Measurements from ENCODE around the gene EXPH5. TPM values are rescaled to one million over a fixed set of nuclear protein-coding genes. Genes with fewer than 3 reads are reported as not detected.

EXPH5 gene
- total and polyA plus RNA-seq, 12 donors = 0.10 to 8.4 (median 1.3) TPM

DNA sequence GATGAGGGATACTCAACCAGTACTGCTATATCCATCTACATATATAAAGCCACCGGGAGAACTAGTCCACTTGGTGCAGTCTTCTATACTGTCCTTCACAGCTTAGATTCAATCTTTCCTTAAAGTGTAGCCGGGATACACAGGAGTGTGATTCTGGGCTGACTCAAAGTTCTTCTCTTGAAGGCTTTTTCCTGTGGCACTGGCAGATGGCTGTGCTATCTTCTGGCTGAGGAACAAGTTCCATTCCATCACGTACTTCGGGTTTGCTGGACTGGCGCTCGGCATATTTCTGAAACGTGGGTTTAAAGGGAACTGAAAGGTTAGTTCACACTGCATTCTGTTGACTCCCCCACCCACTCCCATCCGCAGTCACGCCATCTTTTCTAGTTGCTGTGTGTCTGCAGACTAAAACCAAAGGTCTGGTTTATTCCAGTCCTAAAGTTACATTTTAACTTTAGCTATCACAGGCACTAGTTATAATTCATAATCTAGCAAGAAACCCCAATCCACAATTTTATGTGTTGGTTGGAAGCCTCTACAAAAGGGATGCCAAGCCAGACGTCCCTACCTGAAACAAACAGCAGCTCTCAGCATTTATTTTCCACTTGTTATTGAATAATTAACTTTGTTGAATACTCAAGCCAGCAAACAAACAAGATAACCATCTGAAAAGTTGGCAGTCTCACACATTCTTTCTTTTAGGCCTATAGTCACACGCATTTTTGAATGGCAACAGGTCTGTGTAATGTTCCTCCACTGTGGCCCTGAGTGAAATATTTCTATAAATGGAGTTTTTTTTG lies 118.7 kb downstream of the EXPH5 start:
- Histone ChIP-seq H3K4me1 (peaks cover 0 to 8% (median 0%) of the 10 kb centered on the region in 9 donors), H3K9me3 (no peaks in the 10 kb centered on the region), H3K27me3 (no peaks in the 10 kb centered on the region), H3K36me3 (peaks cover 0 to 73% (median 15%) of the 10 kb centered on the region in 9 donors), H3K4me3 (no peak overlapping the region), H3K27ac (peak overlapping the region in 8 of 10 donors; percentile 15 to 67 (median 43))
- WGBS, 2 donors = 59 to 68% methylated on average over 11 of the region's 11 CpGs
- ATAC-seq (peak; percentile 20 to 85 (median 69)), DNase-seq (no peak)
- TF ChIP-seq, protein P1, sequence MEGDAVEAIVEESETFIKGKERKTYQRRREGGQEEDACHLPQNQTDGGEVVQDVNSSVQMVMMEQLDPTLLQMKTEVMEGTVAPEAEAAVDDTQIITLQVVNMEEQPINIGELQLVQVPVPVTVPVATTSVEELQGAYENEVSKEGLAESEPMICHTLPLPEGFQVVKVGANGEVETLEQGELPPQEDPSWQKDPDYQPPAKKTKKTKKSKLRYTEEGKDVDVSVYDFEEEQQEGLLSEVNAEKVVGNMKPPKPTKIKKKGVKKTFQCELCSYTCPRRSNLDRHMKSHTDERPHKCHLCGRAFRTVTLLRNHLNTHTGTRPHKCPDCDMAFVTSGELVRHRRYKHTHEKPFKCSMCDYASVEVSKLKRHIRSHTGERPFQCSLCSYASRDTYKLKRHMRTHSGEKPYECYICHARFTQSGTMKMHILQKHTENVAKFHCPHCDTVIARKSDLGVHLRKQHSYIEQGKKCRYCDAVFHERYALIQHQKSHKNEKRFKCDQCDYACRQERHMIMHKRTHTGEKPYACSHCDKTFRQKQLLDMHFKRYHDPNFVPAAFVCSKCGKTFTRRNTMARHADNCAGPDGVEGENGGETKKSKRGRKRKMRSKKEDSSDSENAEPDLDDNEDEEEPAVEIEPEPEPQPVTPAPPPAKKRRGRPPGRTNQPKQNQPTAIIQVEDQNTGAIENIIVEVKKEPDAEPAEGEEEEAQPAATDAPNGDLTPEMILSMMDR (IDR thresholded peaks at IDR 0.05) = no peak
- intact Hi-C loops (cut with DNase I) = no loop called here

DNA sequence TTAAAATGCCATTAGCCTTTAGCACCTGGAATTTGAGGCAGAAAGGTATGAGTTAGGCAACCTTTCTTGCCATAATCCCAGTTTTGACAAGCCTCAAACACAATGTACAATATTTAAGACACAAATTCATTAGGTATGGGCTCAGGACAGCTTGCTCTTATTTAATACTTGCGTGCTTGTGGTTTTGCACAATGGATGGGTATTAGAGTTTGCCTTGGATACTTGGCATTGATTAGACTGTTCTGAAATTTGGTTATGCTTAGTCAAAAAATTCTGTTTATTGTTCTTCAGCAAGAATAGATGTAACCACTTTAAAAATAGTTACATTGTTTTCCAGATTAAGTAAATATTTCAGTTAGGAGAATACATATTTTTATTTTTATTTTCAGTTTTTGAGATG lies 120.9 kb downstream of the EXPH5 start:
- WGBS, 2 donors = 100% methylated on average over 1 of the region's 1 CpG
- no peak for ATAC-seq
- TF ChIP-seq, protein P1 (IDR thresholded peaks at IDR 0.05) = no peak

DNA sequence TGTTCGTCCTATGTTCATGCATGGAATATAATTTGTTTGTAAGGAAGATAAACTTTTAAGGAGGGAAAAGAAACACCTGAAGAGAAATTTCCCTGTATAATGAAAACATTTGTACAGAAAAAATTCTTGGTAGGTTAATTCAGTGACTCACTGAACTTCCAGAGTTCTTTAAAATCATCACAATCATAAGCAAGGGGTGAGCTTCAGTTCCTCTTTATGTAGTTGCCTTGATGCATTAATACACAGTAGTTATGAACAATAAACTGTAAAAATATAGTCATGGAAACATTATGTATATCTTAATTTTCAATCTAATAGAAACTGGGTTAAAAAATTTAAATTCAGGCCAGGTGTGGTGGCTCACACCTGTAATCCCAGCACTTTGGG lies 125.1 kb downstream of the EXPH5 start:
- peaks cover 0 to 22% (median 8%) of the 10 kb centered on the region in 9 donors for H3K4me1 ChIP-seq
- H3K27me3 ChIP-seq = no peaks in the 10 kb centered on the region
- intact Hi-C loops (cut with DNase I) = loop anchor here in 6 of 10 donors (5.0 to 10.0 kb wide), 6 partner anchors 176 to 344 kb away; partner anchors contain the start of genes ACAT1 (in 1 of the 6), ATM (in 1 of the 6), DDX10 (in 1 of the 6) and NPAT (in 1 of the 6)
- no peaks in the 10 kb centered on the region for H3K9me3 ChIP-seq
- 51 to 57% methylated on average over 1 of the region's 1 CpG for WGBS, 2 donors
- ATAC-seq (no peak), DNase-seq (no peak)
- H3K27ac ChIP-seq = peak overlapping the region in 7 of 10 donors; percentile 97 to 99 (median 98)
- TF ChIP-seq, protein P1 (IDR thresholded peaks at IDR 0.05) = no peak
- peaks cover 0 to 9% (median 0%) of the 10 kb centered on the region in 9 donors for H3K36me3 ChIP-seq
- no peak overlapping the region for H3K4me3 ChIP-seq

More for the DNA sequence above, 120.9 kb downstream of the EXPH5 start:
- intact Hi-C loops (cut with DNase I) = no loop called here
- peaks cover 0 to 51% (median 13%) of the 10 kb centered on the region in 9 donors for H3K36me3 ChIP-seq
- peaks cover 0 to 11% (median 7%) of the 10 kb centered on the region in 9 donors for H3K4me1 ChIP-seq
- no peak overlapping the region for H3K4me3 ChIP-seq
- H3K27ac ChIP-seq = peak overlapping the region in 4 of 10 donors; percentile 2 to 52 (median 26)
- H3K27me3 ChIP-seq = no peaks in the 10 kb centered on the region
- DNase-seq = no peak
- H3K9me3 ChIP-seq = no peaks in the 10 kb centered on the region

DNA sequence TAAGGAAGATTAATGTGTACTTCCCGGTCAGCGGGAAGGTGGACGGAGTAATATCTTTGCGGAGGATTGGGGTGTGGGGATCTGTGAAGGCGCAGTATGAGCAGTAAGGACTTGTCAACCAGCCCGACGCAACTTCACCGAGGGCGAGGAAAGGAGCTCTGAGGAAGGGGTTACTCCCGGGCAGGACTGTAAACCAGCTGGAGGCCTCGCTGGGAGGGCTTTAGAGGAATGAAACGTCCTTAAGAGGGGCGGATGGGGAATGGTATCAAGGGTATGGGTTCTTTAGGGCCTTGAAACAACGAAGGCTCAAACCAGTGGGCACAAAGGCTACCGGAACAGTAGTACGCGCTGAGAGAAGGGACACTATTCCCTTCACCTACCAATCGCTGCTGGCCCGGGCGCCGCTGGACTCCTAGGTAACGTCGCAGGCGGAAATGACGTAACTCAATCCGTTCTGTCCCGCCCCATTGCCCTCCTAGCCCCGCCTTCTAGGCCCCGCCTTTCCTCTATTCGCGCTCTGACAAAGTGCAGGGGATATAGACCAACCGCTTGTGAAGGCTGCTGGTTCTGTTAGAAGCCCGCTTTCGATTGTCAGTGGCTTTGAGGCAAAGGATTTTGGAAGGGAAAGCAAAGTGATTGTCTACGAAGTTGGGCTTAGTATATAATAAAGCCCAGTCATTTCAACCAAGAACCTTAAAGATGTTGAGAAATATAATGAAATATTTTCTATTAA lies 126.3 kb downstream of the EXPH5 start, which contains the start of gene C11orf65:
TSS of gene C11orf65 (minus strand) at position 439 of the 733 bp plus-strand sequence. CDS start 5,970 bp downstream, outside the sequence.
- TF ChIP-seq, protein P1 (IDR thresholded peaks at IDR 0.05) = no peak
- WGBS, 2 donors = 0% methylated on average over 34 to 35 of the region's 35 CpGs
- Histone ChIP-seq H3K27ac (peak within 1 kb of the TSS; percentile 94 to 99 (median 98)), H3K4me3 (peak within 1 kb of the TSS; percentile 51 to 74 (median 66)), H3K9me3 (no peaks in the 10 kb centered on the region), H3K27me3 (no peaks in the 10 kb centered on the region), H3K36me3 (no peaks in the 10 kb centered on the region), H3K4me1 (peaks cover 0 to 22% (median 8%) of the 10 kb centered on the region in 9 donors)
- intact Hi-C loops (cut with DNase I) = loop anchor here in 6 of 10 donors (1.0 to 10.0 kb wide), 10 partner anchors 30 to 342 kb away; partner anchors contain the start of genes ATM (in 2 of the 6), NPAT (in 2 of the 6), ACAT1 (in 1 of the 6) and DDX10 (in 1 of the 6)
- ATAC-seq (peak; percentile 99 to 100 (median 100)), DNase-seq (peak; percentile 94 to 97)
